ENCODE measurements around the gene IKZF3. TPM values are rescaled to one million over a fixed set of nuclear protein-coding genes. Genes with fewer than 3 reads are reported as not detected.
"Not testable (repeated sequence)": the region's sequence is repeated elsewhere in the genome, so short reads cannot be mapped to it uniquely, and the experiment has no call there.

Gene IKZF3
- total and polyA plus RNA-seq, 8 donors: 0.12 to 1.2 (median 0.61) TPM

- DNase-seq (no peak), ATAC-seq (no peak), FAIRE-seq (no peak)
- Histone ChIP-seq H3K4me3 (no peak overlapping the region), H3K27ac (no peak overlapping the region), H3K9me3 (no peaks in the 10 kb centered on the region), H3K4me1 (peaks cover 0 to 7% (median 0%) of the 10 kb centered on the region in 3 donors), H3K27me3 (no peaks in the 10 kb centered on the region), H3K36me3 (peaks cover 0 to 21% (median 7%) of the 10 kb centered on the region in 3 donors)
- TF ChIP-seq CTCF (IDR thresholded peaks at IDR 0.05): no peak
- WGBS, 2 donors: 56 to 62% methylated on average over 8 to 10 of the region's 10 CpGs
- intact Hi-C loops (cut with DNase I): no loop called here
These were observed 136.6 kb downstream of the IKZF3 start for GRCh38 chr17:39727556-39727955.

- intact Hi-C loops (cut with DNase I): no loop called here
- H3K27me3 ChIP-seq: no peaks in the 10 kb centered on the region
- FAIRE-seq (no peak), ATAC-seq (no peak), DNase-seq (peak in 1 of 6 donors; percentile 66)
- 86 to 91% methylated on average over 8 to 9 of the region's 9 CpGs for WGBS, 2 donors
- peaks cover 0 to 21% (median 7%) of the 10 kb centered on the region in 3 donors for H3K36me3 ChIP-seq
- no peak for TF ChIP-seq CTCF (IDR thresholded peaks at IDR 0.05)
- H3K27ac ChIP-seq: no peak overlapping the region
- H3K4me3 ChIP-seq: no peak overlapping the region
- H3K9me3 ChIP-seq: no peaks in the 10 kb centered on the region
- H3K4me1 ChIP-seq: peaks cover 0 to 7% (median 0%) of the 10 kb centered on the region in 3 donors
These were observed 137.5 kb downstream of the IKZF3 start for GRCh38 chr17:39726617-39727016.

- ATAC-seq; DNase-seq; FAIRE-seq; H3K4me1 ChIP-seq; H3K27ac ChIP-seq; H3K9me3 ChIP-seq; intact Hi-C loops (cut with DNase I); H3K4me3 ChIP-seq; H3K27me3 ChIP-seq: not testable (repeated sequence)
- 96 to 100% methylated on average over 1 of the region's 1 CpG for WGBS, 2 donors
- H3K36me3 ChIP-seq: peaks cover 0 to 21% (median 7%) of the 10 kb centered on the region in 3 donors
These were observed 138.2 kb downstream of the IKZF3 start for GRCh38 chr17:39725923-39726322.

- TF ChIP-seq CTCF (IDR thresholded peaks at IDR 0.05): no peak
- Histone ChIP-seq H3K4me3 (no peak overlapping the region), H3K36me3 (peaks cover 0 to 21% (median 7%) of the 10 kb centered on the region in 3 donors), H3K27ac (no peak overlapping the region), H3K9me3 (no peaks in the 10 kb centered on the region), H3K27me3 (no peaks in the 10 kb centered on the region), H3K4me1 (peaks cover 0 to 5% (median 0%) of the 10 kb centered on the region in 3 donors)
- no peak for FAIRE-seq
- peak in 1 of 6 donors; percentile 59 for DNase-seq
- WGBS, 2 donors: 93 to 95% methylated on average over 13 of the region's 13 CpGs
- no peak for ATAC-seq
- intact Hi-C loops (cut with DNase I): no loop called here
These were observed 139.4 kb downstream of the IKZF3 start for GRCh38 chr17:39724731-39725130.

GRCh38 chr17:39722965-39723848, 140.9 kb downstream of the IKZF3 start:
- WGBS, 2 donors: 83 to 84% methylated on average over 34 of the region's 34 CpGs
- ATAC-seq: peak in 2 of 4 donors; percentile 35 to 36
- no peak for FAIRE-seq
- Histone ChIP-seq H3K27me3 (no peaks in the 10 kb centered on the region), H3K27ac (no peak overlapping the region), H3K4me3 (no peak overlapping the region), H3K36me3 (peaks cover 0 to 22% (median 7%) of the 10 kb centered on the region in 3 donors), H3K4me1 (no peaks in the 10 kb centered on the region), H3K9me3 (no peaks in the 10 kb centered on the region)
- intact Hi-C loops (cut with DNase I): no loop called here
- no peak for TF ChIP-seq CTCF (IDR thresholded peaks at IDR 0.05)
- DNase-seq: peak in 1 of 6 donors; percentile 68
